Measurements from ENCODE around the gene EPHA8.

DNA sequence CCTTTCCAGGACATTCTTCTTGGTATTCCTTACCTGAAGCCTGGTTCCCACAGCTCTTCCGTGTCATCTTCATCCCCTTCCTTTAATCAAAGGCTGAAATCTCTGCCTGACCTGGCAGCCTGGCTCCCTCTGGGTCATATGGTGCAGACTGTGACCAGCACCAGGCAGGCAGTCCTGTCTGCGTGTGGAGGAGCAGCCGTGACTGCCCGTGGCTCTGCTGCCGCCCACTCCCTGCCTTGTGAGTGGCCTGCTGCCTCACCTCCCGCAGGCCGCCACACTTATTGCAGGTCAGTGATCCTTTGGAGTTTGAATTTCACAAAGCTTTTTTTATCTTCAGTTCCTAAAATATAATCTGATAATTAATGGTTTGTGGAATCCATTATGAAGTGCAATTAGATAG lies 36.2 kb upstream of the EPHA8 start:
- no peak for TF ChIP-seq ZNF232 (CRISPR knock-in tag; IDR thresholded peaks at IDR 0.05)
- TF ChIP-seq, protein P1, sequence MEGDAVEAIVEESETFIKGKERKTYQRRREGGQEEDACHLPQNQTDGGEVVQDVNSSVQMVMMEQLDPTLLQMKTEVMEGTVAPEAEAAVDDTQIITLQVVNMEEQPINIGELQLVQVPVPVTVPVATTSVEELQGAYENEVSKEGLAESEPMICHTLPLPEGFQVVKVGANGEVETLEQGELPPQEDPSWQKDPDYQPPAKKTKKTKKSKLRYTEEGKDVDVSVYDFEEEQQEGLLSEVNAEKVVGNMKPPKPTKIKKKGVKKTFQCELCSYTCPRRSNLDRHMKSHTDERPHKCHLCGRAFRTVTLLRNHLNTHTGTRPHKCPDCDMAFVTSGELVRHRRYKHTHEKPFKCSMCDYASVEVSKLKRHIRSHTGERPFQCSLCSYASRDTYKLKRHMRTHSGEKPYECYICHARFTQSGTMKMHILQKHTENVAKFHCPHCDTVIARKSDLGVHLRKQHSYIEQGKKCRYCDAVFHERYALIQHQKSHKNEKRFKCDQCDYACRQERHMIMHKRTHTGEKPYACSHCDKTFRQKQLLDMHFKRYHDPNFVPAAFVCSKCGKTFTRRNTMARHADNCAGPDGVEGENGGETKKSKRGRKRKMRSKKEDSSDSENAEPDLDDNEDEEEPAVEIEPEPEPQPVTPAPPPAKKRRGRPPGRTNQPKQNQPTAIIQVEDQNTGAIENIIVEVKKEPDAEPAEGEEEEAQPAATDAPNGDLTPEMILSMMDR (IDR thresholded peaks at IDR 0.05): no peak
- TF ChIP-seq ZNF121 (CRISPR knock-in tag; IDR thresholded peaks at IDR 0.05): no peak
- TF ChIP-seq ZBTB21 (CRISPR knock-in tag; IDR thresholded peaks at IDR 0.05; ENCODE audit: borderline replicate concordance): no peak
